ENCODE results near the gene TEX9.
"Not testable (repeated sequence)": the region's sequence is repeated elsewhere in the genome, so short reads cannot be mapped to it uniquely, and the experiment has no call there.

TEX9 gene
- 0 to 1.2 (median 0.46) reads per million in 4 experiments for total RNA-seq

GRCh38 chr15:56365075-56365711 is at the start of gene TEX9:
TEX9 (plus strand) TSS chr15:56365426; CDS start chr15:56365451, 25 bp downstream.
- DNase-seq: peak; percentile 41

- not testable (repeated sequence) for DNase-seq
Measured at GRCh38 chr15:56316561-56316960, 48.7 kb upstream of the TEX9 start.

DNA sequence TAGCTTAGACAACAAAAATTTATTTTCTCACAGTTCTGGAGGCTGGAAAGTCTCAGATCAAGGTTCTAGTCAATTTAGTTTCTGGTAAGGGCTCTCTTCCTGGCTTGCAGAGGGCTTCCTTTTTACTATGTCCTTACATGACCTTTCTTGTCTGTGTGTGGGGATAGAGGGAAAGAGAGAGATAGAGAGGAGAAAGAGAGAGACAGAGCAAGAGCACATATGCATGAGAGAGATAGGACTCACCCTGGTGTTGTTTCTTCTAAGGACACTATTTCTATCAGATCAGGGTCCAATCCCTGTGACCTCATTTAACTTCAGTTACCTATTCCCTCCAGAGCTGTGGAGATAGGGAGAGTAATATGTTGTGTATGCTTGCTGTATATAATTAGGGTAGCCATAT is 44.9 kb upstream of the TEX9 start:
- DNase-seq: no peak

DNA sequence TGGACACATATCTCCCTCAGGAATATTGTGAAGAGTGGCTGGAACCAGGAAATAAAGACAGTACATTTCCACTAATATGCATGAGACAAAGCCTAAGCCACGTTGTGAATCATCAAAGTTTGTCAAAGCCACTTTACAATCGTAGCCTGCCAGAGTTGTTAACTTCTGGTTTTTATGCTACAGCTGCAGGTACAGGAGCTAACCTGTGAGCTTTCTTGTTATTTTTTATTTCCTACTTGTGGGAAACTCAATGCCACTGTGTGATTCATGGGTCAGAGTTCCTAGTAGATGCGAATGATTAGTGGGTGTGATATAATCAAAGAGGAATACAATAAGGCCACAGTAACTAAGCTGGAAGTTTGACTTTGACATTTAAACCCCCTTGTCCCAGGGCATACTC is 44.4 kb upstream of the TEX9 start:
- no peak for DNase-seq

- DNase-seq: no peak
Measured at GRCh38 chr15:56322444-56322843, 42.8 kb upstream of the TEX9 start.

DNA sequence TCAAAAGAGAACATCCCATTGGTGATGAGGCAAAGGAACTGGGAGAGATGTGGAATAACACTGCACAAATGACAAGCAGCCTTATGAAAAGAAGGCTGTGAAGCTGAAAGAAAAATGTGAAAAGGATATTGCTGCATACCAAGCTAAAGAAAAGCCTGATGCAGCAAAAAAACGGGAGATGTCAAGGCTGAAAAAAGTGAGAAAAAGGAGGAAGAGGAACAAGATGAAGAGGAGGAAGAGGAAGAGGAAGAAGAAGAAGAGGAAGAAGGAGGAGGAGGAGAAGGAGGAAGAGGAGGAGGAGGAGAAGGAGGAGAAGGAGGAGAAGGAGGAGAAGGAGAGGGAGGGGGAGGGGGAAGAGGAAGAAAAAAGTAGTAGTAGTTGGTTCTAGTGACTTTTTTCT is 41.8 kb upstream of the TEX9 start:
- no peak for DNase-seq

DNA sequence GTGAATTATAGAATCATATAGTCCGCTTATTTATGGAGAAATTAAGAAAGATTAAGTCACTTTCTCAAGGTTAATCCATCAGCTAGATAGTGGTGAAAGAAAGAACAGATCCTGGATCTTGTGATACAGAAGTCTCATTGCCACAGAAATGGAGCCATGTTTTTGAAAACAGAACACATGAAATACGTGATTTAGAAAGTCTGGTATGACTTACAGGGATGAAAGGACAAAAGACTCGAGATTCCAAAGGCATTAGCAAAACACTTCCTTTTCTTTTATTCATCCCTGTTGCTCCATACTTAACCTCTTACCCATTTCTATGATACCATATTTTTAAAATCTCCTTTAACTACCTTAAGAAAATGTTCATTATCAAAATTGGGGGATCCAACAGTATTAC is 40.0 kb upstream of the TEX9 start:
- no peak for DNase-seq

DNA sequence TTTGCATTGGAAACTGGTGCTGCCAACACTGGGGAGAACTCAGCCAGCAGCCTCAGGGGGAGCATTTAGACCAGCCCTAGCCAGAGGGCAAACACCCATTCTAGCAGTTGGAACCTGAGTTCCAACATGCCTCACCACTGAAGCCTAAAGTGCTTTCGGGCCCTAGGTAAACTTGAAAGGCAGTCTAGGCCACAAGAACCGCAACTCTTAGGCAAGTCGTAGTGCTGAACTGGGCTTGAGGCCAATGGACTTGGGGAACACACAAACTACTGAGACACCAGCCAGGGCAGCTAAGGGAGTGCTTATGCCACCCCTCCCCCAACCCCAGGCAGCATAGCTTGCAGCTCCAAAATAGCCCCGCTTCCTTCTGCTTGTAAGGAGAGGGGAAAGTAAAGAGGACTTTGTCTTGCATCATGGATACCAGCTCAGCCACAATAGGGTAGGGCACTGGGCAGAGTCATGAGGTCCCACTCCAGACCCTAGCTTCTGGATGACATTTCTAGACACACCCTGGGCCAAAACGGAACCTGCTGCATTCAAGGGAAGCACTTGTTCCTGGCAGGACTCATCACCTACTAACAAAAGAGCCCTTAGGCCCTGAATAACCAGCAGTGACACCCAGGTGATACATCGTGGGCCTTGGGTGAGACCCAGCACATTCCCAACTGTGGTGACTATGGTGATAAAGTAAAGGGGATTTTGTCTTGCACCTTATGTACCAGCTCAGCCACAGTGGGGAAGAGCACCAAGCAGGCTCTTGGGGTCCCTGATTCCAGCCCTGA is 37.3 kb upstream of the TEX9 start:
- DNase-seq: no peak

- no peak for DNase-seq
Measured at GRCh38 chr15:56337084-56337725, 28.0 kb upstream of the TEX9 start.

DNA sequence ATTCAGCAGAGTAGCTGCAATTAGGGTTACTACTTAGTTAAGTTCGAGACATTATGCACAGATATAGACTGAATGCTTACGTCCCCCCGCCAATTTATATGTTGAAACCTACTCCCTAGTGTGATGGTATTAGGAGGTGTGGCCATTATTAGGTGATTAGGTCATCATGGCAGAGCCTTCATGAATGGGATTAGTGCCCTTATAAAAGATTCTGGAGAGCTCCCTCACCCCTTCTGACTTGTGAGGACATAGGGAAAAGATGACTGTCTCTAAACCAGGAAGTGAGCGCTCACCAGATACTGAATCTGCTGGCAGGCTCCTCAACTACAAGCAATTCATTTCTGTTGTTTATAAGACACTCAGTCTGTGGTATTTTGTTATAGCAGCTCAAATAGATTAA is 25.6 kb upstream of the TEX9 start:
- DNase-seq: no peak

DNA sequence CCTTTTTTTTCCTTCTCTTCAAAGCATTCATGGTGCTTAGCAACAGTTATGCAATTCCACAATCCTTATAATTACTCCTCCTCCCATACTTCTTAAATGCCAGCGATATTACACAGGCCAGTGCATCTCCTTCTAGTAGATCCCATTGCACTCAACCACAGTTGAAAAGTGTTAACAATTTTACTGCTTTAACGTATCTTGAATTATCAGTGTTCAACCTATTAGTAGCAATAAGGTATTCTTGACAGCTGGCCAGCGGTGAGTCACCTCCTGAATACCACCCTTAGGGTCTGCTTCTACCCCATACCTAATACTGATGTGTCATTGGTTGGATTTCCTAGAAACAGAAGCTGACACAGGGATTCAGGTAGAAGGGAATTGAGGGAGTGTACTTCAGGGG is 24.0 kb upstream of the TEX9 start:
- DNase-seq: no peak

- DNase-seq: no peak
Measured at GRCh38 chr15:56342653-56343052, 22.6 kb upstream of the TEX9 start.

GRCh38 chr15:56343879-56344278 is 21.3 kb upstream of the TEX9 start:
- no peak for DNase-seq

GRCh38 chr15:56344336-56344735 is 20.9 kb upstream of the TEX9 start:
- DNase-seq: no peak

GRCh38 chr15:56346414-56346813 is 18.8 kb upstream of the TEX9 start:
- no peak for DNase-seq

DNA sequence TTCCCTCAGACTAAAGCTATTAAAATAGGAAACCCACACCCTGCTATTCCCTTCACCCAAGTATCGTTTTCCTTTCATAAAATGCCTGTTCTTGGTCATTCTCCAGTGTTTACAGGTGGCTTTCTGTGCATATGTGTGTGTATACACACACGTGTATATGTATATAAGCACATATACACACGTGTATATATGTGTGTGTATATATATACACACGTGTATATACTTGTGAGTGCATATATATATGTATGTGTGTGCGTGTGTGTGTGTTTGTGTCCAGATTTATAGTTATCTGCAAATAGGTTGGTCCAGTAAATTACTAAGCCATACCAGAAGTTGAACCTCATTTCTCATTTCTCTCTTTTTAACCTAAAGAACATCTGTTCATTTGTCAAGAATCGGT is 15.7 kb upstream of the TEX9 start:
- DNase-seq: no peak

DNA sequence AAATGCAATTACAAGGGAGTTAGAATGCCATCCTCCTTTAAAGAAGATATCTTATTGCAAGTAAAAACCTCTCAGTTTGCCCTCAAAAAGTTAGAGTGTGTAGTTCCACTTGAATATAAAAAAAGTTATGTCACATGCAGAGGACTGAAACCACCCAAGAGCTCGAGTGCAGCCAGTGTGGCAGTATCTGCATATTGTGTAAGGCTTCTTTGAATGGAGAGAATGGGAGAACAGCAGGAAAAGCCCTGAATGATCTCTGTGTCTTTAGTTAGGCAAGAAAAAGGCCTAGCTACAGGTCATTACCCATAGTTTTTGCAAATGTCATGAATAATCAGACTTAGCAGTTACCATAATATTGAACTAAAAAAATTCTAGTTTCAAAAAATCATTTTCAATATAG is 13.9 kb upstream of the TEX9 start:
- DNase-seq: no peak

GRCh38 chr15:56351957-56352506 is 13.2 kb upstream of the TEX9 start:
- no peak for DNase-seq

- DNase-seq: no peak
Measured at GRCh38 chr15:56353119-56353518, 12.1 kb upstream of the TEX9 start.

GRCh38 chr15:56353740-56354139 is 11.5 kb upstream of the TEX9 start:
- no peak for DNase-seq

DNA sequence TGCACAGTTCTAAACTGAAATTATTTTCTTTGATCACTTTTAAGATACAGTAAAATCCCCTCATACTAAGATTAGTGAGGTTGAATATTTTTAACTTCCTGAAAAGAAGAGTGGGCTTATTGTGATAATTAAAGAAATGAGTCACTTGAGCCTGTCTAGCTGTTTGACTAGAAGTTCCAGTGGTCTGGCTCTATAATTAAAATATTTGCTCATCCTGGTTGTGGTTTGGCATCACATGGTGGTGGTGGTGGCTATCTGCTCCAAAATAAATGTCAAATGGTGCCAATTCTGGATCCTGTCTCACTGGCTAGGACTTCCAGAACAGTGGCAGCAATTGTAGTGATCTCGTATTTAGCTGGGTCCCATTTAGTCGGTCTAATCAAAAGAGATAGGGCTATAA is 8.6 kb upstream of the TEX9 start:
- no peak for DNase-seq

DNA sequence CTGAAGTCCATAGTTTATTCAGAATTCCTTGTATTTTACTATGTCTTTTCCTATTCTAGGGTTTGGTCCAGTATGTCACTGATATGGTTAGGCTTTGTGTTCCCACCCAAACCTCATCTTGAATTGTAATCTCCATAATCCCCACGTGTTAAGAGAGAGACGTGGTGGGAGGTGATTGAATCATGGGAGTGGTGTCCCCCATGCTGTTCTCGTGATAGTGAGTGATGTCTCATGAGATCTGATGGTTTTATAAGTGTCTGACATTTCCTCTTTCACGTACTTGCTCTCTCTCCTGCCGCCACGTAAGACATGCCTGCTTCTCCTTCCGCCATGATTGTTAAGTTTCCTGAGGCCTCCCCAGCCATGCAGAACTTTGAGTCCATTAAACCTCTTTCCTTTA is 6.6 kb upstream of the TEX9 start:
- no peak for DNase-seq

GRCh38 chr15:56361987-56362386 is 3.2 kb upstream of the TEX9 start:
- no peak for DNase-seq

- DNase-seq: no peak
Measured at GRCh38 chr15:56366211-56366610, 985 bp downstream of the TEX9 start.

Data from effector CD8-positive, alpha-beta T cell (primary cell).